ENCODE results near the gene FKBP8.
"Not testable (repeated sequence)": the region's sequence is repeated elsewhere in the genome, so short reads cannot be mapped to it uniquely, and the experiment has no call there.

The FKBP8 gene

DNA sequence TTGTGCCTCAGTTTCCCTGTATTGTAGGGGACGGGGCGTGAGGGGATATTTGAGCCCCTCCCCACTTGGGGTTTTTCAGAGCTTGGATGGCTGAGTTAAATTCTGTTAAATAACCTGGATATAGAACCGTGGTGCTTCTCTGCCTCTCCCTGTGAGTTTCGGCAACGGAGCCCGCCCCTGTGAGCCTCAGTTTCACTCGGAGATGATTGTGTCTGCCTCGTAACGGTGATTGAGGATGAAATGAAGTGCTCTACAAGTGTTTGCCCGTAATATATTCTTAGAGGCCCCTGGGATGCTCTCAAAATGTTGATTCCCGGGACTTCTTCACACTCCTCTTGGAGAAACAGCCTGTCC lies 14.8 kb upstream of the FKBP8 start:
- DNase-seq = no peak

DNA sequence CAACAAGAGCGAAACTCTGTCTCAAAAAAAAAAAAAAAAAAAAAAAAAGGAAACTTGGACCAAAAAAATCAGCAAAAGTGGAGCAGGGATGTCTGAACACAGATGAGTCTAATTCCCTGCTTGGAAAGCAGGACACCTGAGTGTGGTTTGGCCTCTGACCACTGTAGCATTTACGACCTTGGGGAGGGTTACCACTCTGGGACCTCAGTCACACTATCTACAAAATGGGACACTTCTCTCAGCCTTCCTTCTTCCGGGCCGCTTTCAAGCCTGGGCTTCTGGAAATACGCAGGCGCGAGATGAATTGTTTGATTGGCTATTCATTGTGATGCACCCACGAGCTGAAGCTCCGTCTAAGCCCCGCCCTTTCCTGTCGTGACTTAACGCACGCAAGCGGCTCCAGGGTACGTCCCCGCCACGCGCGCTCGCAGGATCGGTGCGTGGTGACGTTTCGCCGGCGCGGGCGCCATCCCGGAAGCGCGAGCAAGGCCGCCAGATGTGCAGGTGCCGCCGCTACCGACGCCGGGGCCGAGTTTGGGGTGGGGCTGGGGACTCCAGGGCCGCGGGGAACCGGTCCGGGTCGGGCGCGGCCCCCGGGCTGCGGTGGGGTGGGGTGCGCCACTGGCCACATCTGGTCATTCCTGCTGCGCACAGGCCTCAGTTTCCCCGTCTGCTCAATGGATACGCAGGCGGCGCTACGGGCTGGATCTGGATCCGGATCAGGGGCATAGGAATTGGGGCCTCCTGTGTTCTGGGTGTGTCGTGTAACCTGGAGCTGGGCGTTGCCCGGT lies 14.2 kb upstream of the FKBP8 start, which contains the start of gene KXD1:
TSS of gene KXD1 (plus strand) at position 460 of the 791 bp plus-strand sequence. CDS start 4,187 bp downstream, outside the sequence.
- DNase-seq = peak; percentile 96

DNA sequence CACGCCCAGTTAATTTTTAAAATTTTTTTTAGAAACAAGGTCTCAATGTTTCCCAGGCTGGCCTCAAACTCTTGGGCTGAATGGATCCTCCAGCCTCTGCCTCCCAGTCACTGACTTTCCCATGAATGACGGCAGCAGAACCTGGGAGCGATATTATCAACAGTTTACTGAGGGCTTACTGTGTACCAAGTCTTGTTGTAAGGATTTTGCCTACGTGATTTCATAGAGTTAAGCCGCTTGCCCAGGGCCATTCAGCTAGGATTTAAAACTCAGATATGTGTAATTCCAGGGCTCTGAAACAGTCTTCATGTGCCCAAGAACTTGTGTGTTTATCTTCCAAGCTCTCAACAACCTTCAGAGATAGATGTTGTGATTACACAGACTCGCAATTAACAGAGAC lies 8.3 kb upstream of the FKBP8 start:
- no peak for DNase-seq

DNA sequence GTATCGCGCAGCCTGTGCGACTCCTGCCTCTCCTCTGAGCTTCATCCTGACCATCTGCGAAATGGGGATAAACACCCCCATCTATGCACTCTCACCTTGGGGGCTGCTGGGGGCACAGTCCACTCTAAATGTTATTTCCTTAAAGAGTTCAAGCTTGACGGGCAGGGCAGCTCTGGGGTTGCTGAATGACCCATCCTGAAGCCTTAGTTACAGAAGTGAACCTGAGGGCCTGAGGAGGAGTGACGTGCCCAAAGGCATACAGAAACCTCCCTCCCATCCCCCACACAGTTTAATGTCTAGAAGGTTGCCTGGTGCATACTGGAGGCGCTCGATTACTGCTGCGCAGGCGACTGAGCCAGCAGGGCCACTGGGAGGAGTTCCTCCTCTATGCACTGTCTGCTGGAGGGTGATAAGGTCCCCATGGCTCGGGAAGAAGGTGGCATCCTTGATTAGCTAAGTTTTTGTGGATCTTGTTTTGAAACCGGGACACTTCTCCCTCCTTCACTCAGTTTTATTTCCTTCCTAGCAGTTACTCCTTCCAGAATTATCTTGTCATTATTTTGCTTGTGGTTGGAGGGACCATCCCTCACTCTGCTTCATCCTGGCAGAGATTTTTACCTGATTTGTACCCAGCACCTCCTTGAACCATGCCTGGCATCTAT lies 572 bp upstream of the FKBP8 start:
- no peak for DNase-seq

DNA sequence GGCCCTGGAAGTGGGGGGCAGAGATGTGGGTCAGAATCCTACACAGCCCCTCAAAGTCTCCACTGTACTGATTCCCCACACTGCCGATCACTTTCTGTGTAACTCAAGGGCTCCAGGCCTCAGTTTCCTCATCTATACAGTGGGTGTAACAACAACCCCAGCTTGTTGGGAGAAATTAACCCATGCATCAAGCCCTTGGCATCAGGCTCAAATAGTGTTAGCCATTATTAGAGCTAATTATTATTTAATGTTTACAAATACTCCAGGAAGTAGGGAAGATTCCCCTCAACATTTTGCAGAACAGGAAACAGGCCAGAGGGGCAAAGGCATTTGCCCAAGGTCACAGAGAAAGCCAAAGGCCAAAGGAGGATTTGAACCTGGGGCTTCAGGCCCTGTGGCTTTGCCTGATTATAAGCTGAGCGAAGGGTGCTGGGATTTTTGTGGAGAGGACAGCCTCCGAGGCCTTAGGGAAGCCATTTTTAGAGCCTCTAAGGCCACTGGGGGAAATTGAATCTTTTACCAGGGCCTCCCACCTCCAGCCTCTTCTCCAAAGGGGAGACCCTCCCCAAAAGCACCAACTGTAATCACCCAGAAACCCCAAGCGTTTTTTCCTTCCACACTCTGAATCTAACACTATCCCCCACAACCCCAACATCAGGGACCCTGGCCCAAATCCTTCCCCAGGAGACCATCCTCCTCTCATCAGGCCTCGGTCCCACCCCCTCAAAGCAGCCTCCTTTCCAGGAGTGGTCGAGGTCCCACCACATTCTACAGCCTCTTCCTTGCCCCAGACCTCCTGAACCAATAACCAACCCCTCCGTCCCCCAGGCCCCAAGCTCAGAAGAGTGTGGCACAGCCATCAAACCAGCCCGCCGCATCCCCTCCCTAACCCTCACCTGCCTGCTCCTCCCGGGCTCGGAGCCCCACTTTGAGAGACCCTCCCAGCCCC lies 1.1 kb downstream of the FKBP8 start:
- DNase-seq = no peak

DNA sequence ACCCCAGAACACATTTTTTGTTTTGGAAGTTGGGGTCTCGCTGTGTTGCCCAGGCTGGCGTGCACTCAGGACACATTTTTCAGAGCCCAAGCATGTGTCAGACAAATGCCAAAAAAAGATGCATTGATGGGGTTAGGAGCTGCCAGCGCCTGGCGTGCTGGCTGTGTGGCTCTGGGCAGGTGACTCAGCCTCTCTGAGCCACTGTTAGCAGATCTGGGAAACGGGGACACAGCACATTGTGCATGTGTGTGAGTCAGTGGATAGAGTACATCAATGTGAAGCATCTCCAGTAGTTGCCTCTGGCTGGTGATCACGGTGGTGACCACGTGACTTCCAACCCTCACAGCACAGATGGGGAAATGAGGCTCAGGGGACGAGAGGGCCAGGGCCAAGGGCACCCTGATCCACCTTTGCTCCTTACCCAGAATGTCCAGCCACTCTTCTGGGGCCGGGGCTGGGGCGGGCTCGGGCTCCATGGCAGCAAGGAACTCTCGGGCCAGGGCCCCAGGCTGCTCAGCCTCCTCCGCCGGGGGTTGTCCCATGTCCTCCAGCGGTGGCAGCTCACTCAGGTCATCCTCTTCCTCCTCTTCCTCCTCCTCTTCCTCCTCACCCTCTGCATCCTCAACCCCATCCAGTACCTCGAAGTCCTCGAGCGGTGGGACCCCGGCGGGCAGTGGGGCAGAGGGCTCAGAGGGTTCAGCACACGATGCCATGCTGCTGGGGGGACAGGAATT lies 1.9 kb downstream of the FKBP8 start:
- DNase-seq = no peak

DNA sequence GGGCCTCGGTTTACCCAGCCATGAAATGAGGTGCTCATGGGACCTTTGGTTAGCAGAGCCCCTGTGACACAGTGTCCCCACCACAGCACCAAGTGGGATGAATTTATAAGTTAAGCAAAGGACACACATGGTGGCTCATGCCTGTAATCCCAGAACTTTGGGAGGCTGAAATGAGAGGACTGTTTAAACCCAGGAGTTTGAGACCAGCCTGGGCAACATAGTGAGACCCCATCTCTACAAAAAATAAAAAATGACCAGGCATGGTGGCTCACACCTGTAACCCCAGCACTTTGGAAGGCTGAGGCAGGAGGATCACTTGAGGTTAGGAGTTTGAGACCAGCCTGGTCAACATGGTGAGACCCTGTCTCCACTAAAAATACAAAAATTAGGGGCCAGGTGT lies 3.2 kb downstream of the FKBP8 start:
- DNase-seq = not testable (repeated sequence)

DNA sequence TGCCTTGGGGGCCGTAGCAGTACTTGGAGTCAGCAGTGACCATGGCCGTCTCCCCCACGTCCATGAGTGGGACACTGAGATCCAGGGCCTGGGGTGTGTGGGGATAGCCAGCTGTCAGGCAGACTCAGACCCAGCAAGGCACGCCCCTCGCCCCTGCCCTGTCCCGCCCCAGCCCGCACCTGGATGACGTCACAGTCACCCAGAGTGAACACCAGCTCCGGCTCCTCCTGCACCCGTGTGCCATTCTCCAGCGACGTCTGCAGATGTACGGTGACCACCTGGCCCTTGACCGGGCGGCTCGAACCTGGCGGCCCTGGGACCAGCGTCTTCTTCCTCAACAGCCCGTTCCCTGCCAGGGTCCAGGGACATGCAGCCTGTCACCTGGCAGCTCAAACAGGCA lies 4.0 kb downstream of the FKBP8 start:
- no peak for DNase-seq

DNA sequence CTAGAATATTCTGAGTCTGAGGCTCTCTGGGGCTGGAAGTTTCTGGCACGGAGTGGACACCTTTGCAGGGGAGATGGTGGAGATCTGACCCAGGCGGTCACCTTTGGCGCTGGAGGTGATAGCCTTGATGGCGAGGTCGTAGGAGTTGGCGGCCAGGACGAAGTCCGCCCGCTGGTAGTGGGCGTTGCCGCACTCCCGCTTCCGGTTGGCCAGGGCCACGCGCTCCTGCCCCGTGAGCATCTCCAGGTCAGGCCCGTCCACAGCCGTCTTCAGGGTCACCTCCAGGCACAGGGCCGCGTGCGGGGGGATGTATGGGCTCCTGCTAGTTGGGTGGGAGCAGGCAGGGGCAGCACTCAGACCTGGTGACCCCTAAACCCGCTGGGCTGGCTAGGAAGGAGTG lies 5.3 kb downstream of the FKBP8 start:
- DNase-seq = no peak

DNA sequence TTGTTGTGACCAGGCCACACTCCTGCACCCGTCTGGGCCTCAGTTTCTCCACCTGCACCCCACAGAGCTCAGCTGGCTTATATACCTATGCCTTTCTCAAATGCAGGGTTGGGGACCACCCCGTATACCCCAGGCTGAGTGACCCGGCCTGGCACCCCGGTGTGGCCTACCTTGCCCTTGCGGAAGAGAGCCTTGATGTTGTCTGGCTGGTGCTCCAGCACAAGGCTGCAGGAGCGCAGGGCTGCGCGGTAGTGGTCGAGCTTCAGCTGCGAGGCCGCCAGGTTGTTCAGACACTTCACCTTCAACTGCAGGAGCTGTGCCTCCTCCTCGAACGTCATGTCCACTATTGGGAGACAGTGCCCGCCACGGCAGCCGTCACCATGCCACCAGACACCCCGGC lies 5.9 kb downstream of the FKBP8 start:
- no peak for DNase-seq

DNA sequence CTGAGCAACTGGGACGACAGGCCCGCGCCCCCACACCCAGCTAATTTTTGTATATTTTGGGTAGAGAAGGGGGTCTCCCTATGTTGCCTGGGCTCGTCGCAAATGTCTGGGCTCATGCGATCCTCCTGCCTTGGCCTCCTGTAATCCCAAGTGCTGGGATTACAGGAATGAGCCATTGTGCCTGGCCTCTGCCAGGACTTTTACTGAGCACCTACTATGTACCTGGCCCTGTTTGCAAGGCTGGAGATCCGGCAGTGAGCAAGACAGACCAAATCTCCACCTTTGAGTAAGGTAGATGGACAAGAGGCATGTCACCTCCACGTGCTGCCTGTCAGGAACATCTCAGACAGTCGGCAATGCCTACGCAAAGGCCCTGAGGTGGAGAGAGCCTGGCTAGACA lies 6.9 kb downstream of the FKBP8 start:
- DNase-seq = no peak

DNA sequence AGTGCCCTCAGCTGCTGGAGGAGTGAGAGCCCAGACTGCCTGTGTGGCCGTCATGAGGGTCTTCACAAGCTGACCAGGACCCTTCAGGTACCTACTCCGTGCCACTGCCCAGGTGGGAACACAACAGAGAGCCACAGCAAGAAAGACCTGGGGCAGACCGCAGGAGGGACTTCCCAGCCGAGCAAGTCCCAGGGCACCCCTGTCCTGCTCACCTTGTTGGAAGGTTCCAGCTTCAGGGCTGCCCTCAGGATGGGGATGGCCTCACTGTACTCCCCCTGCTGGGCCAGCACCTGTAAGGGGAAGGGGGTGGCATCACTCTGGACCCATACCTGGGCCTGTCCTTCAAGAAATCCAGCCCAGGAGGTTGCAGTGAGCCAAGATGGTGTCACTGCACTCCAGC lies 10.3 kb downstream of the FKBP8 start:
- DNase-seq = no peak

DNA sequence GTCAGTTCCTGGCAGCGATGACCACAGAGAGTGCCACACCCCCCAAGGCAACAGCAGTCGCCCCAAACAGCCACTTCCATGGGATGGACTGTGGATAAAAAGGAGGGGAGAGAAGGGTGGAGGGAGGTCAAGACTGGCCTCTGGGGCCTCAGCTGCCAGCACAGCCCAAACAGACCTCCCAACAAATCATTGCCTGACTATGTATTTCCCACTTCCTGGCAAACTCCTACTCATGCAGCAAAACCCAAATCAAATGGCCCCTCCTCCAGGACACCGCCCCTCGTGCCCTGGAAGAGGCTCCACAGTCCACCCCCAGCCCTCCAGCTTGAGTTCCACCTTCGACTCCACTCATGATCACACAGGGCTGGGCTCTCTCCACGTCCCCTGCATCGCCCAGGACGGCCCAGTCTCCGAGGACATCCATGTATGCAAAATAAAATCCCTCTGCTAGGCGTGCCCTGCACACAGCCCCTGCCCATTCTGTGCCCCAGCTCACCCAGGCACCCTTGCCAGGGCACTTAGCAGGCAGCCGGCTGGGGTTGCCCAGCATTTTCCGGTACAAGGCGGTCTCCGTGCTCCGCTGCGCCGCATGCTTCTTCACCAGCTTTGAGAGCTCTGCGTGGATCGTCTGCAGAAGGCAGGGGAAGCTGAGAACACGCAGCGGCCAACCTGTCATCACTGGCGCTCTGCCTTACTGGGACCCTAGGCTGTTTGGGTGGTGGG lies 11.0 kb downstream of the FKBP8 start:
- DNase-seq = no peak

DNA sequence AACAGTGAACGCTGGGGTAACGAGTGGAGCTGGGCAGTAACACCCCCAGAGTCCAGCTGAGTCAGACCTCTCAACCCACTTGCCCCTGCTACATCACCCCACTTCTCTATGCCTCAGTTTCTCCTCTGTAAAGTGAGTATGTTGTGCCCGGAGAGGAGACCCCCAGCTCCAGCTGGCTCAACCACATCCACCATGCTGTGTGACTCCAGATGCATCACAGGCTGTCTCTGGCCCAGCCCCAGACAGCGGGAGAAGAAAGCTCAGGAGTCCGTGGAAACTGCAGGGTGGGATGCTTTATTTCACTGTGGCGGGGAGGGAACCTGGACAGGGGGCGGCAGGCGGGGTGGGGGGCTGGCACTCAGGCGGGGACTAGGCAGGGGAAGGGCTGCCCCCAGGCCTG lies 11.9 kb downstream of the FKBP8 start:
- no peak for DNase-seq

DNA sequence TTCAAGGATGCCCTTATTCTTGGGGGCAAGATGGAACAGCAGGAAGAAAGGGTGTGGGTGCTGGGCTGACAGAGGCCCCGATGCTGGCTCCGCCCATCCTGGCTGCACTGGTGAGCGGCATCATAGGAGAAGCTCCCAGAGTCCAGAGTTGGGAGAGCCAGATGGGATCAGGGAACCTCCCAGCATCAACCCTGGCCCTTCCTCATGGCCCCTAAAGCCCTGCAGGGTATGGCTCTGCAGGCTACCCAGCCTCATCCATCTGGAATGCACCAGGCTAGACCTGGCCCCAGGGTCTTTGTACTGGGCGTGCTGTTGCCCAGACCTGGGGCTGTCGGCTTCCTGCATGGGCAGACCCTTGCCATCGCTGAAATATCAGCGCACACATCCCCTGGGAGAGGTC lies 13.6 kb downstream of the FKBP8 start:
- DNase-seq = no peak

DNA sequence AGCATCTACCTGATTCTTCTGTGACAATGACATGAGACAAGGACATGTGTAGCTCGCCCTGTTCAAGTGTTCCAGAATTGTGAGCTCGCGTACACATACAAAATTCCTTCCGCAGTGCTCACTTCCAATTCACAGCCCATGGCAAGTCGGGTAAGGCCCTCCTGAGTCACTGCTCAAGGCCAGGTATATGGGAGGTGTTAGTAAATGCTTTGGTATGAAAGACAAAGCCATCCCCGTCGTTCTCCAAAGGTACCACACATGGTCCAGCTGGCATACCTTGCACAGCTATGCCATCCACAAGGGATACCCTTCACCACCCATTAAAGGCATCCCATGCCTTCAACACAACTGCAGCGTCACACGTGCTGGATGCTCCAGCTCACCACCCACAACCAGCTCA lies 17.1 kb downstream of the FKBP8 start:
- DNase-seq = no peak

DNA sequence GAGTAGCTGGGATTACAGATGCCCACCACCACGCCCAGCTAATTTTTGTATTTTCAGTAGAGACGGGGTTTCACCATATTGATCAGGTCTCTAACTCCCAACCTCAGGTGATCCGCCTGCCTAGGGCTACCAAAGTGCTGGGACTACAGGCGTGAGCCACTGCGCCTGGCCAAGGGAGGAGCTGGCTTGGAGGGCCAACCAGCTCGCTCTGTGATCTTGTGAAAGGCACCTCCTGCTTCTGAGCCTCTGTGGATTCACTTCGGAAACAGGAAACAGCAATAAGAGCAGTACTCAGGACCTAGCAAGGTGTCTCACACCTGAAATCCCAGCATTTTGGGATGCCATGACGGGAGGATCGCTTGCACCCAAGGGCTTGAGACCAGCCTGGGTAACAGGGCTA lies 19.5 kb downstream of the FKBP8 start:
- DNase-seq = no peak

DNA sequence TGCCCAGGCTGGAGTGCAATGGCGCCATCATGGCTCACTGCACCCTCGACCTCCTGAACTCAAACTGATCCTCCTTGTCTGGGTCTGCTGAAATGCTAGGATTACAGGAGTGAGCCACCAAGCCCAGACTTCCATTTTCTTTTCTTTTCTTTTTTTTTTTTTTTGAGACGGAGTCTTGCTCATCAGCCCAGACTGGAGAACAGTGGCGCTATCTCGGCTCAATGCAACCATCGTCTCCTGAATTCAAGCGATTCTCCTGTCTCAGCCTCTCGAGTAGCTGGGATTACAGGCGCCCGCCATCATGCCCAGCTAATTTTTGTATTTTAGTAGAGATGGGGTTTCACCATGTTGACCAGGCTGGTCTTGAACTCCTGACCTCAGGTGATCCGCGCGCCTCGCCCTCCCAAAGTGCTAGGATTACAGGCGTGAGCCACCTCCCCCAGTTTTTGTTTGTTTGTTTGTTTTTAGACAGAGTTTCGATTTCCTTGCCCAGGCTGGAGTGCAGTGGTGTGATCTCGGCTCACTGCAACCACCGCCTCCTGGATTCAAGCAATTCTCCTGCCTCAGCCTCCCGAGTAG lies 20.4 kb downstream of the FKBP8 start:
- DNase-seq = not testable (repeated sequence)

DNA sequence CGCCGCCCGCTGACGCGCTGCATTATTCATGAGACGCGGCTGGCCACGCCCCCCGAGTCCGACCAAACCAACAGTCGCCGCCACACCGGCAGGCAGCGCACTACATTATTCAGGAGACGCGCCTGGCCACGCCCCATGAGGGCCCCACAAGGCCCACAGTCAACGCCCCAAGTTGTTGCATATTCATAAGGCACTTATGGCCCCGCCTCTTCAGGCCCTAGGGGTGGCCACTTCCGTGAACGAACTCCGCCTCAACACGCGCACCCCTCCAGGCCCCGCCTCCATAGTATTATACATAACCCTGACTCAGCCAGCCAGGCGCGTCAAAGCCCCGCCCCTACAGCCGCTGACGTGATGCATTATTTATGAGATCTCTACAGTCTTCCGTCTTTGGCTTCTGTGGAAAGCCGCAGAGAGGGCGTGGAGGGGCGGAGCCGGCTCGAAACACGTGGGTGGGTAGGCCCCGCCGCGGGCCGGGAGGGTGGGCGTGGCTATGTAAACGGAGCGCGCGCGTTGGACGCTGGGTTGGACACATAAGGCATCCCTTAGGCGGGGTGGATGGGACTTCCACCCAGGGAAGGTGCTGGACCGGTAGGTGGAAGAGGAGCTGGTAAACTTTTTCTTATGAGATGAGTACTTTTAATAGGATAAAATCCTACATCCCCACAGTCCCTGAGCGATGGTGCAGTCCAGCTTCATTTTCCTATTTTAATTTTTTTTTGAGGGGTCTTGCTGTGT lies 21.1 kb downstream of the FKBP8 start:
- DNase-seq = peak; percentile 100

DNA sequence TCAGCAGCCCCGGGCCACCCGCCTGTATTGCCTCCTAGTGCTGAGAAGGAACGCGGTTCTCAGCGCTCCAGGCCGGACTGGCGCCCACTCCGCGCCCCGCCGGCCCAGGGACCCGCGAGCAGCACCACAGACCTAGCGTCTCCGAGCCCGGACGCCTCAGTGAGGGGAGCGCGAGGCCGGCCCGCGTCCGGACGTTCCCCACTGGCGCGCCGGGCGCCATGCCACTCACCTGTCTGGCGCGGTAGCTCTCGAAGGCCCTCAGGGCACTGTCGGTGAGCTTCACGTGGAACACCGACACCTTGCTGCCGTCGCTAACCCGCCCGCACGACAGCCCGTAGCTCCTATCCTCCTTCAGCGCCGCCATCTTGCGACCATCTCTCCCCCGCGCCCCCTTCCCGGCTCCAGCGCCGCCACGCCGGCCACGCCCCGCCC lies 21.7 kb downstream of the FKBP8 start, which contains the start of gene ELL:
TSS of gene ELL (minus strand) at position 379 of the 432 bp plus-strand sequence. CDS start at position 364, 15 bp downstream.
- no peak for DNase-seq
